Body of pancreas (tissue), 4 donors: ENCODE measurements around the gene CTSD.

Experiments used
- CTCF ChIP-seq, 7 experiments: fragments of 450-650 bp in 4 of 7; fragments of 200-600 bp in 3 of 7; sonication (generic) in 3 of 7; IDR thresholded peaks; one replicate each; pipeline ENCODE4 v1.5.1; 2016 to 2019; ENCODE audit warnings: antibody characterized with exemption in 7 of 7
- POLR2A ChIP-seq, 3 donors: fragments of 450-650 bp; IDR thresholded peaks; one replicate each; pipeline ENCODE4 v1.6.1; 2016; ENCODE audit warnings: antibody characterized with exemption in 3 of 3, mild to moderate bottlenecking in 2 of 3

- no peak for TF ChIP-seq CTCF (IDR thresholded peaks at IDR 0.05)
- no peak for TF ChIP-seq POLR2A (IDR thresholded peaks at IDR 0.05)
Measured at GRCh38 chr11:1743585-1744136, 20.1 kb downstream of the CTSD start.
